Right atrium auricular region (tissue), 2 donors: ENCODE measurements around the gene CEP120. TPM values are rescaled to one million over a fixed set of nuclear protein-coding genes. Genes with fewer than 3 reads are reported as not detected.

Experiments
- DNase-seq: peaks from one replicate; pipeline ENCODE4 v3.0.0-alpha.2; 2019; ENCODE audit warnings: low spot score
- H3K27ac ChIP-seq, 2 donors: fragments of 200-600 bp; sonication (generic); 1 replicate in 1 of 2; 2 replicates in 1 of 2; pipeline ENCODE4 v1.5.1; 2016 to 2019
- H3K27me3 ChIP-seq, 2 donors: fragments of 200-600 bp; sonication (generic); one replicate each; pipeline versions ENCODE4 v1.5.1 to v1.6.0; 2017 to 2019
- H3K36me3 ChIP-seq: fragments of 200-600 bp; sonication (generic); one replicate; pipeline ENCODE4 v1.5.1; 2016
- H3K4me1 ChIP-seq, 2 donors: fragments of 200-600 bp; sonication (generic); one replicate each; pipeline versions ENCODE4 v1.5.1 to v1.6.0; 2017 to 2019
- H3K4me3 ChIP-seq, 2 donors: fragments of 200-600 bp; sonication (generic); 1 replicate in 1 of 2; 2 replicates in 1 of 2; pipeline ENCODE4 v1.5.1; 2017 to 2019; ENCODE audit warnings: mild to moderate bottlenecking in 1 of 2, moderate library complexity in 1 of 2
- H3K9me3 ChIP-seq, 2 donors: fragments of 200-600 bp; sonication (generic); one replicate each; pipeline ENCODE4 v1.5.1; 2019
- total RNA-seq, 2 donors: library from RNA; depleted of rRNA; stranded (reverse); fragments of >200 nt; gene quantifications; one replicate each; pipeline ENCODE4 v1.1.0, GENCODE V29; 2016
- TF ChIP-seq, protein P1 (sequence below), 2 donors: fragments of 200-600 bp; sonication (generic); IDR thresholded peaks; one replicate each; pipeline ENCODE4 v1.5.1; 2019; ENCODE audit warnings: antibody characterized with exemption in 2 of 2

CEP120 gene
- total RNA-seq, 2 donors from 2014 or later, result 11.1 to 11.8 TPM

DNA sequence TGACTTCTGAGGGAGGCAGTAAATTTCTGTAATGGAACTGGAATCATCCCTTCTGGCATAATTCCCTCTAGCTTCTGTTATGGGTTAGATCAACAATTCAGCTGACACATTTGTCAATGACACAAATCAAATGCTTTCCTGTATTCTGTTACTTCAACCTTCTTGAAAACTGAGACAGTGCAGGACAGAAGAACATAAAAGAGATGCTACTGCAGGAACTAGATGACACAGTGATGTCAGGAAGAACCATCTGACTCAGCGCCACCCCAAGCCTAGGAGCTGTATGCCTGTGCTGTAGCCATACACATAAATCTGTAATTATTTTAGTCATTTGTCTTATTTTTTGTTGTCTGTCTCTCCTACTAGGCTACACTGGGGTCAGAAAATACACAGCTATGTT is 18.2 kb upstream of the CEP120 start:
- no peak for DNase-seq

DNA sequence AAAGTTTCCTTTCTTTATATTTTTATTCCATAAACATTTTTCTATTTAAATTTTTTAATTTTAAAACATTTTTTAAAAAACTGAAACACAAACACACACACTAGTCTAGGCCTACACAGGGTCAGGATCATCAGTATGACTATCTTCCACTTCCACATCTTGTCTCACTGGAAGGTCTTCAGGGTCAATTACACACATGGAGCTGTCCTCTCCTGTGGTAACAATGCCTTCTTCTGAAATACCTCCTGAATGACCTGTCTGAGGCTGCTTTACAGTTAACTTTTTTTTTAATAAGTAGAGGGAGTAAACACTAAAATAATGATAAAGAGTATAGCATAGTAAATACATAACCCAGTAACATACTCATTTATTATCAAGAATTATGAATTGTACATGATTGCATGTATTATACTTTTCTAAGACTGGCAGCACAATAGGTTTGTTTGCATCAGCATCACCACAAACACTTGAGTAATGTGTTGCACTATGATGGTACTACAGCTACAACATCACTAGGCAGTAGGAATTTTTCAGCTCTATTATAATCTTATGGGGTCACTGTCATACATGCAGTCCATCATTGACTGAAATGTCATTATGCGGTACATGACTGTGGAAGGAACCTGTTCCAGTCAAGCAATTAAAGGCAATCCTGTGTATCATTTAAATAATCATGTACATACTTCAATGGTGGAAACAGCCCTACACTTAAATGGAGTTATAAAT is 17.4 kb upstream of the CEP120 start:
- Histone ChIP-seq H3K36me3 (no peaks in the 10 kb centered on the region), H3K27me3 (no peaks in the 10 kb centered on the region), H3K27ac (no peak overlapping the region), H3K4me1 (no peaks in the 10 kb centered on the region), H3K9me3 (no peaks in the 10 kb centered on the region), H3K4me3 (no peak overlapping the region)
- TF ChIP-seq, protein P1, sequence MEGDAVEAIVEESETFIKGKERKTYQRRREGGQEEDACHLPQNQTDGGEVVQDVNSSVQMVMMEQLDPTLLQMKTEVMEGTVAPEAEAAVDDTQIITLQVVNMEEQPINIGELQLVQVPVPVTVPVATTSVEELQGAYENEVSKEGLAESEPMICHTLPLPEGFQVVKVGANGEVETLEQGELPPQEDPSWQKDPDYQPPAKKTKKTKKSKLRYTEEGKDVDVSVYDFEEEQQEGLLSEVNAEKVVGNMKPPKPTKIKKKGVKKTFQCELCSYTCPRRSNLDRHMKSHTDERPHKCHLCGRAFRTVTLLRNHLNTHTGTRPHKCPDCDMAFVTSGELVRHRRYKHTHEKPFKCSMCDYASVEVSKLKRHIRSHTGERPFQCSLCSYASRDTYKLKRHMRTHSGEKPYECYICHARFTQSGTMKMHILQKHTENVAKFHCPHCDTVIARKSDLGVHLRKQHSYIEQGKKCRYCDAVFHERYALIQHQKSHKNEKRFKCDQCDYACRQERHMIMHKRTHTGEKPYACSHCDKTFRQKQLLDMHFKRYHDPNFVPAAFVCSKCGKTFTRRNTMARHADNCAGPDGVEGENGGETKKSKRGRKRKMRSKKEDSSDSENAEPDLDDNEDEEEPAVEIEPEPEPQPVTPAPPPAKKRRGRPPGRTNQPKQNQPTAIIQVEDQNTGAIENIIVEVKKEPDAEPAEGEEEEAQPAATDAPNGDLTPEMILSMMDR (IDR thresholded peaks at IDR 0.05), result no peak
- DNase-seq, result no peak

More for the DNA sequence above, 18.2 kb upstream of the CEP120 start:
- Histone ChIP-seq H3K36me3 (no peaks in the 10 kb centered on the region), H3K27me3 (no peaks in the 10 kb centered on the region), H3K27ac (no peak overlapping the region), H3K4me1 (no peaks in the 10 kb centered on the region), H3K9me3 (no peaks in the 10 kb centered on the region), H3K4me3 (no peak overlapping the region)
- TF ChIP-seq, protein P1 (IDR thresholded peaks at IDR 0.05), result no peak

DNA sequence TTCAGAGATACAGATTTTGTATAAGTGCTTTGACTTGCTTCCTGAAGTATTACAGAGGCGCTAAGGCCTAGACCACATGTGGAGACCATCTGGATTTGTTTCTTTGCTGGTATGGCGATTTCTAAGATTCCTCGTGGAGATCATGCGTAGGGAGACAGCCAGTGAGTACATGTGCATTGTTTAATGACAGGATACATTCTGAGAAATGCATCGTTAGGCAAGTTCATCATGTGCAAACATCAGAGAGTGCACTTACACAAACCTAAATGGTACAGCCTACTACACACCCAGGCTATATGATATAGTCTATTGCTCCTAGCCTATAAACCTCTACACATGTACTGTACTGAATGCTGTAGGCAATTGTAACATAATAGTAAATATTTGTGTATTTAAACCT is 16.5 kb upstream of the CEP120 start:
- H3K27ac ChIP-seq, result no peak overlapping the region
- DNase-seq, result no peak
- H3K36me3 ChIP-seq, result no peaks in the 10 kb centered on the region
- no peaks in the 10 kb centered on the region for H3K27me3 ChIP-seq
- H3K4me3 ChIP-seq, result no peak overlapping the region
- H3K4me1 ChIP-seq, result no peaks in the 10 kb centered on the region
- H3K9me3 ChIP-seq, result no peaks in the 10 kb centered on the region
- TF ChIP-seq, protein P1 (IDR thresholded peaks at IDR 0.05), result no peak

DNA sequence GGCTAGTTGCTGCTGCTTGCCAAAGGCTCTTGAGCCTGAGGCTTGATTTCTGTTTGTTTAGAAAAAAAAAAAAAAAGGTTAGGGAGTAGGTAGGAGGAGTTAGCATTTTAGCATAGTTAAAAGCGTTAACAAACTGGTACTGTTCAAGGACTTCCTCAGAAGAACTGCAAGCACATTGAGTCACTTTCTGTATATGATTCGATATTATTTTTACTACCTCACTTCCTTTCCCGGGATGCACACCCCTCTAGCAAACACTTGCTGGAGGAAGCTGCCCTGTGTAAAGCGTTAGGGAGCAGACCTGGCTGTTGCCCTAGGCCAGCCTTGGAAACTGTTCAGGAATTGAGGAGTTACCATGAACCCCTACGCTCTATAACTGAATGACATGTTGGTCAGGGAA is 15.7 kb upstream of the CEP120 start:
- Histone ChIP-seq H3K27ac (no peak overlapping the region), H3K27me3 (no peaks in the 10 kb centered on the region), H3K4me1 (no peaks in the 10 kb centered on the region), H3K4me3 (no peak overlapping the region), H3K36me3 (no peaks in the 10 kb centered on the region), H3K9me3 (no peaks in the 10 kb centered on the region)
- TF ChIP-seq, protein P1 (IDR thresholded peaks at IDR 0.05), result no peak
- no peak for DNase-seq

DNA sequence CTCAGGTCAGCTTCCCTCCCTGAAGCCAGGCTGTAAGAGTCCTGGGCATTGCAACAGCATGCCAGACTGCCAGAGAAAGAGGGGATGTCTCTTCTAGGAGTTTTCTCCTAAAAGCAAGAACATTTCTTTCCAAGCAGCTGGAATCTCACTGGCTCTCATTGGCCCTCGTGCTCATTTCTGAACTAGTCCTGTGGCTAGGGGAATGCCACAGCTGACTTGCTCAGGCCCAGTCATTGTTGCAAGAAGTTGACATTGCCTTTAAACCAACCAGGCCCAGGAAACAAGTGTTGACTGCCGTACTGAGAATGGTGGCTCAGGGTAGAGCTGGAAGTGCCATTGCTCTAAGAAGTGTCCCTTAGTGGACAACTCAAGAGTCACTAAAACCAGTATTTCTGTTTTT is 15.0 kb upstream of the CEP120 start:
- Histone ChIP-seq H3K27ac (no peak overlapping the region), H3K36me3 (no peaks in the 10 kb centered on the region), H3K4me3 (no peak overlapping the region), H3K27me3 (no peaks in the 10 kb centered on the region), H3K9me3 (no peaks in the 10 kb centered on the region), H3K4me1 (no peaks in the 10 kb centered on the region)
- TF ChIP-seq, protein P1 (IDR thresholded peaks at IDR 0.05), result no peak
- DNase-seq, result no peak

DNA sequence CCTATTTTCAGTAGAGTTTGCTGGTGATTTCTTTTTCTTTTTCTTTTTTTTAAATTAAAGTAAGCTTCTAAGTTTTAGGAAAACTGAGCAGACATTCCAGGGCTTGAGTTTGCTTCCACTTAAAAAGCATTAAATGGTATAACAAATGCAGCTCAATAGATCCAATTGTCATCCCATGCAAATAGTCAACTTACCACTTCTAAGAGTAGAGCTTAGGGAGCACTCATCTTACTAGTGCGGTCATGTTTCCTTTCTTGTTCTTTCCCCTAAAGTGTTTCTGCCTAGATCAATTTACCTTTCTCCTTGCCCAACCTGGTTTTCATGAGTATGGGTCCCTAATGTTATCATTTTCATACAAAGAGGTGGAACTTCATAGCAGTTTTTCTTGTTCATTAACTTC is 13.0 kb upstream of the CEP120 start:
- no peak for DNase-seq
- H3K4me1 ChIP-seq, result no peaks in the 10 kb centered on the region
- TF ChIP-seq, protein P1 (IDR thresholded peaks at IDR 0.05), result no peak
- H3K27ac ChIP-seq, result no peak overlapping the region
- no peaks in the 10 kb centered on the region for H3K27me3 ChIP-seq
- H3K9me3 ChIP-seq, result no peaks in the 10 kb centered on the region
- H3K36me3 ChIP-seq, result no peaks in the 10 kb centered on the region
- H3K4me3 ChIP-seq, result no peak overlapping the region
